Measurements from ENCODE around the gene UBA3. TPM values are rescaled to one million over a fixed set of nuclear protein-coding genes. Genes with fewer than 3 reads are reported as not detected.

Gene UBA3
- total and polyA plus RNA-seq, 10 of the 15 experiments (the other 5 are each of a cell fraction or from before 2014, with no cell fraction given) = 72.9 to 131 (median 102) TPM

DNA sequence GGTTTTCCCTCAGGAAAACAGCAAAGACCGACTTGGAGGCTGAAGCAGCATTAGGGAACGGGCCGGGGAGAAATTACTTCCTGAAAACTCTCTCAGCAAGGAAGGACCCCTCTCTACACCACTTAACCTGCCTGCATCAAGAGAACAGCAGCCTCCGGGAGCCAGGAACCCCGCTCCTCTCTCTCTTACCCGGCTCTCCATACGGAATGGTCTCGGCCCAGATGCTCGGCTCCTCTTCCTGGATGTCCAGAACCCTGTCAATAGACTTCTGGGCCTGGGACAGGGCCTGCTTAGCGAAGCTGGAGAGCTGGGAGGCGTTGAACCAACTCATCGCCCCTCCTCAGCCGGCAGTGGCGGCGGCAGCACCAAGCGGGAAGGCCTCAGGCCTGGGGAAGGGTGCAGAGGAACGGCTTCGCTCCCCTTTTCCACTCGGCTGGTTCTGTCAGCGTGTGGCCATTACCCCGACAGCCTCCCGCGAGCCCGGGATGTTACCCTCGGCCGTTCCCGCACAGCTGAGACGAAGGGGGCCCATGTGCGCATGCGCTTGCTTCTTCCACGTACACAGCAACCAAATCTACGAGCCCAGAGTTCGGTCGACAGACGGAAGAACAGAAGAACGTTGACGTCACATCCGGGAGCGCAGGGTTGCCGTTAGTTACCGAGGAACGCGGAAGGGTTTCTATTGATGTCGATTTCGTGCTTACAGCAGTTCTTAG is 28.3 kb downstream of the UBA3 start, which contains the start of gene TMF1 (continued):
- no peak for TF ChIP-seq ZNF207 (IDR thresholded peaks at IDR 0.05; ENCODE audit: borderline replicate concordance)
- TF ChIP-seq YBX1 (IDR thresholded peaks at IDR 0.05) = no peak
- no peak for TF ChIP-seq ZNF384 (IDR thresholded peaks at IDR 0.05; ENCODE audit: borderline replicate concordance, low read depth, low read length)
- TF ChIP-seq MEF2A (IDR thresholded peaks at IDR 0.05; ENCODE audit: insufficient read depth, low read depth, low read length) = 0 out of 2 replicates have a peak, but pooled peaks have one; percentile 4
- peak; percentile 77 for TF ChIP-seq NRF1 (conservative IDR thresholded peaks at IDR 0.05; ENCODE audit: low read depth, low read length)
- no peak for TF ChIP-seq SUZ12 (IDR thresholded peaks at IDR 0.05; ENCODE audit: unreplicated experiment)
- TF ChIP-seq IKZF2 (IDR thresholded peaks at IDR 0.05) = no peak; a peak in 1 of 4 replicates
- TF ChIP-seq RAD21 (IDR thresholded peaks at IDR 0.05; ENCODE audit: insufficient read depth, low read depth, low read length) = no peak
- no peak for TF ChIP-seq NFYA (IDR thresholded peaks at IDR 0.05; ENCODE audit: borderline replicate concordance, low read depth, low read length)
- TF ChIP-seq EP300 (IDR thresholded peaks at IDR 0.05; ENCODE audit: borderline replicate concordance in 1 of 2, control insufficient read depth in 1 of 2, low read depth in 2 of 2, low read length in 2 of 2) = no peak
- TF ChIP-seq RFX5 (IDR thresholded peaks at IDR 0.05; ENCODE audit: low read depth, low read length) = peak; percentile 45; the same call in 1 of the 2 replicates
- no peak for TF ChIP-seq ZNF622 (IDR thresholded peaks at IDR 0.05)
- no peak for TF ChIP-seq TCF12 (IDR thresholded peaks at IDR 0.05; ENCODE audit: low read depth, low read length)
- TF ChIP-seq BMI1 (IDR thresholded peaks at IDR 0.05; ENCODE audit: borderline replicate concordance) = peak; percentile 97
- TF ChIP-seq MEF2B (IDR thresholded peaks at IDR 0.05; ENCODE audit: partially characterized antibody, poor library complexity, severe bottlenecking) = no peak
- TF ChIP-seq CREM (IDR thresholded peaks at IDR 0.05; ENCODE audit: low read depth) = peak; percentile 96
- TF ChIP-seq SMAD5 (IDR thresholded peaks at IDR 0.05; ENCODE audit: low read depth) = no peak
- no peak for TF ChIP-seq RCOR1 (conservative IDR thresholded peaks at IDR 0.05; ENCODE audit: low read depth, low read length)
- TF ChIP-seq GABPA (IDR thresholded peaks at IDR 0.05; ENCODE audit: low read depth) = peak; percentile 90
- peak; percentile 96 for TF ChIP-seq ATF7 (IDR thresholded peaks at IDR 0.05; ENCODE audit: low read depth)
- no peak for TF ChIP-seq SREBF2 (IDR thresholded peaks at IDR 0.05; ENCODE audit: low read length)
- peak; percentile 53; the same call in 1 of the 2 replicates for TF ChIP-seq TAF1 (IDR thresholded peaks at IDR 0.05; ENCODE audit: borderline replicate concordance, low read depth, low read length)
- no peak for TF ChIP-seq MYB (IDR thresholded peaks at IDR 0.05; ENCODE audit: borderline replicate concordance, low read depth, low read length)
- 0 out of 2 replicates have a peak, but pooled peaks have one; percentile 26 for TF ChIP-seq LARP7 (IDR thresholded peaks at IDR 0.05)
- TF ChIP-seq RBBP5 (conservative IDR thresholded peaks at IDR 0.05) = no peak
- TF ChIP-seq, protein P1, sequence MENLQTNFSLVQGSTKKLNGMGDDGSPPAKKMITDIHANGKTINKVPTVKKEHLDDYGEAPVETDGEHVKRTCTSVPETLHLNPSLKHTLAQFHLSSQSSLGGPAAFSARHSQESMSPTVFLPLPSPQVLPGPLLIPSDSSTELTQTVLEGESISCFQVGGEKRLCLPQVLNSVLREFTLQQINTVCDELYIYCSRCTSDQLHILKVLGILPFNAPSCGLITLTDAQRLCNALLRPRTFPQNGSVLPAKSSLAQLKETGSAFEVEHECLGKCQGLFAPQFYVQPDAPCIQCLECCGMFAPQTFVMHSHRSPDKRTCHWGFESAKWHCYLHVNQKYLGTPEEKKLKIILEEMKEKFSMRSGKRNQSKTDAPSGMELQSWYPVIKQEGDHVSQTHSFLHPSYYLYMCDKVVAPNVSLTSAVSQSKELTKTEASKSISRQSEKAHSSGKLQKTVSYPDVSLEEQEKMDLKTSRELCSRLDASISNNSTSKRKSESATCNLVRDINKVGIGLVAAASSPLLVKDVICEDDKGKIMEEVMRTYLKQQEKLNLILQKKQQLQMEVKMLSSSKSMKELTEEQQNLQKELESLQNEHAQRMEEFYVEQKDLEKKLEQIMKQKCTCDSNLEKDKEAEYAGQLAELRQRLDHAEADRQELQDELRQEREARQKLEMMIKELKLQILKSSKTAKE (IDR thresholded peaks at IDR 0.05; ENCODE audit: low read depth, poor library complexity, severe bottlenecking) = no peak
- TF ChIP-seq, protein P2, sequence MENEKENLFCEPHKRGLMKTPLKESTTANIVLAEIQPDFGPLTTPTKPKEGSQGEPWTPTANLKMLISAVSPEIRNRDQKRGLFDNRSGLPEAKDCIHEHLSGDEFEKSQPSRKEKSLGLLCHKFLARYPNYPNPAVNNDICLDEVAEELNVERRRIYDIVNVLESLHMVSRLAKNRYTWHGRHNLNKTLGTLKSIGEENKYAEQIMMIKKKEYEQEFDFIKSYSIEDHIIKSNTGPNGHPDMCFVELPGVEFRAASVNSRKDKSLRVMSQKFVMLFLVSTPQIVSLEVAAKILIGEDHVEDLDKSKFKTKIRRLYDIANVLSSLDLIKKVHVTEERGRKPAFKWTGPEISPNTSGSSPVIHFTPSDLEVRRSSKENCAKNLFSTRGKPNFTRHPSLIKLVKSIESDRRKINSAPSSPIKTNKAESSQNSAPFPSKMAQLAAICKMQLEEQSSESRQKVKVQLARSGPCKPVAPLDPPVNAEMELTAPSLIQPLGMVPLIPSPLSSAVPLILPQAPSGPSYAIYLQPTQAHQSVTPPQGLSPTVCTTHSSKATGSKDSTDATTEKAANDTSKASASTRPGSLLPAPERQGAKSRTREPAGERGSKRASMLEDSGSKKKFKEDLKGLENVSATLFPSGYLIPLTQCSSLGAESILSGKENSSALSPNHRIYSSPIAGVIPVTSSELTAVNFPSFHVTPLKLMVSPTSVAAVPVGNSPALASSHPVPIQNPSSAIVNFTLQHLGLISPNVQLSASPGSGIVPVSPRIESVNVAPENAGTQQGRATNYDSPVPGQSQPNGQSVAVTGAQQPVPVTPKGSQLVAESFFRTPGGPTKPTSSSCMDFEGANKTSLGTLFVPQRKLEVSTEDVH (IDR thresholded peaks at IDR 0.05; ENCODE audit: low read depth, partially characterized antibody) = peak; percentile 51
- no peak for TF ChIP-seq ZZZ3 (IDR thresholded peaks at IDR 0.05; ENCODE audit: control insufficient read depth, insufficient read length, low read depth)
- no peak for TF ChIP-seq KDM1A (IDR thresholded peaks at IDR 0.05; ENCODE audit: borderline replicate concordance)
